Pancreas (tissue), 10 donors: ENCODE results near the gene TRIM9. TPM values are rescaled to one million over a fixed set of nuclear protein-coding genes. Genes with fewer than 3 reads are reported as not detected.
A peak's percentile ranks its signal among the peaks of the same experiment; 100 is the strongest.

Source experiments
- ATAC-seq, 4 donors: fragments of 200-7000 bp; cut with Tn5 transposase; one replicate each; pipeline versions ENCODE4 v1.8.0 to v1.9.1; 2020; ENCODE audit warnings: mild to moderate bottlenecking in 4 of 4, moderate library complexity in 4 of 4
- DNase-seq, 6 donors: peaks; one replicate each; pipeline ENCODE4 v3.0.0-alpha.2; 2020
- FAIRE-seq: peaks from 2 replicates; lab custom pipeline; 2012; peaks lifted over from hg19 to GRCh38; lab: Jason Lieb, UNC
- H3K27ac ChIP-seq, 4 donors: fragments of 200-600 bp; sonication (generic); 1 replicate in 3 of 4; 2 replicates in 1 of 4; pipeline versions ENCODE4 v1.5.0 to v1.8.0; 2020
- H3K27me3 ChIP-seq, 4 donors: fragments of 200-600 bp; one replicate each; pipeline ENCODE4 v1.8.0; 2021
- H3K36me3 ChIP-seq, 3 donors: fragments of 200-600 bp; sonication (generic) in 1 of 3; one replicate each; pipeline versions ENCODE4 v1.5.0 to v1.8.0; 2020 to 2021
- H3K4me1 ChIP-seq, 3 donors: fragments of 200-600 bp; one replicate each; pipeline ENCODE4 v1.8.0; 2021
- H3K4me3 ChIP-seq, 4 donors: fragments of 200-600 bp; sonication (generic) in 2 of 4; one replicate each; pipeline versions ENCODE4 v1.5.0 to v1.8.0; 2020 to 2021
- H3K9me3 ChIP-seq, 4 donors: fragments of 200-600 bp; one replicate each; pipeline ENCODE4 v1.8.0; 2021
- CTCF ChIP-seq, 4 donors: fragments of 200-600 bp; sonication (generic) in 3 of 4; IDR thresholded peaks; one replicate each; pipeline versions ENCODE4 v1.5.0 to v1.8.0; 2021; ENCODE audit warnings: antibody characterized with exemption in 4 of 4
- WGBS, 2 donors: extraction: QIAGEN DNeasy Blood & Tissue Kit; methylation state at CpG; one replicate each; pipeline ENCODE4 v1.1.7; 2013; 5-methylcytosine and 5-hydroxymethylcytosine counted together
- intact Hi-C, 3 donors: fragments of 100-400 bp; cut with DNase I; formaldehyde crosslinking; loops; one replicate each; pipeline versions ENCODE4 v1.11.1 to v1.14.2; 2022
- polyA plus RNA-seq, 2 donors: library from polyadenylated mRNA; stranded (reverse); fragments of 200-250 nt; gene quantifications; one replicate each; pipeline ENCODE4 v1.2.3, GENCODE V29; 2013
- total RNA-seq, 6 donors: library from RNA; stranded (reverse); fragmentation: NEBNext Ultra II Directional in 4 of 6; extraction: Animal tissue kit (Norgen Biotek cat#: 25700) in 4 of 6; gene quantifications; one replicate each; pipeline versions ENCODE4 v1.2.1 to v1.2.4, GENCODE V29; 2021 to 2023
- donor health status: healthy with polysubstance abuse.
- donor health status: DM: no; HTN: no; CAD: no; lungs with moderate emphysema.
- donor health status: DM: no; HTN: no; CAD: no.
- donor health status: control.
- donor health status: control.
- donor health status: Bipolar disorder and iron deficiency.
- donor health status: DM: yes; HTN: yes; CAD: no.
- donor health status: DM: no; HTN: no; CAD: no.
- donor health status: DM: no; HTN: no; CAD: no.
- donor health status: DM: yes; HTN: yes; CAD: no.

TRIM9 gene
- total and polyA plus RNA-seq, 8 donors: 0.25 to 3.4 (median 0.79) TPM

- no peak overlapping the region for H3K4me3 ChIP-seq
- WGBS, 2 donors: 76 to 83% methylated on average over 1 of the region's 1 CpG
- no peaks in the 10 kb centered on the region for H3K9me3 ChIP-seq
- no peaks in the 10 kb centered on the region for H3K27me3 ChIP-seq
- no peaks in the 10 kb centered on the region for H3K4me1 ChIP-seq
- ATAC-seq: no peak
- FAIRE-seq: no peak
- no peak overlapping the region for H3K27ac ChIP-seq
- TF ChIP-seq CTCF (IDR thresholded peaks at IDR 0.05): no peak
- DNase-seq: no peak
- intact Hi-C loops: no loop called here
- H3K36me3 ChIP-seq: no peaks in the 10 kb centered on the region
Measured at GRCh38 chr14:50953502-50953901, 141.4 kb downstream of the TRIM9 start.

GRCh38 chr14:50951032-50951431 is 143.9 kb downstream of the TRIM9 start:
- no peaks in the 10 kb centered on the region for H3K27me3 ChIP-seq
- intact Hi-C loops: no loop called here
- no peak for DNase-seq
- 89 to 95% methylated on average over 6 of the region's 6 CpGs for WGBS, 2 donors
- no peak for FAIRE-seq
- H3K4me3 ChIP-seq: no peak overlapping the region
- H3K9me3 ChIP-seq: no peaks in the 10 kb centered on the region
- peak in 1 of 4 donors; percentile 32 for ATAC-seq
- H3K27ac ChIP-seq: no peak overlapping the region
- no peaks in the 10 kb centered on the region for H3K36me3 ChIP-seq
- no peak for TF ChIP-seq CTCF (IDR thresholded peaks at IDR 0.05)
- H3K4me1 ChIP-seq: no peaks in the 10 kb centered on the region

GRCh38 chr14:50948205-50948604 is 146.7 kb downstream of the TRIM9 start:
- H3K27ac ChIP-seq: no peak overlapping the region
- H3K9me3 ChIP-seq: no peaks in the 10 kb centered on the region
- TF ChIP-seq CTCF (IDR thresholded peaks at IDR 0.05): no peak
- H3K36me3 ChIP-seq: no peaks in the 10 kb centered on the region
- no peak overlapping the region for H3K4me3 ChIP-seq
- no peak for ATAC-seq
- no peak for FAIRE-seq
- H3K4me1 ChIP-seq: no peaks in the 10 kb centered on the region
- 40 to 78% methylated on average over 2 of the region's 2 CpGs for WGBS, 2 donors
- DNase-seq: no peak
- H3K27me3 ChIP-seq: no peaks in the 10 kb centered on the region
- intact Hi-C loops: no loop called here

GRCh38 chr14:50947446-50947845 is 147.5 kb downstream of the TRIM9 start:
- TF ChIP-seq CTCF (IDR thresholded peaks at IDR 0.05): no peak
- Histone ChIP-seq H3K36me3 (no peaks in the 10 kb centered on the region), H3K9me3 (no peaks in the 10 kb centered on the region), H3K27me3 (no peaks in the 10 kb centered on the region), H3K4me3 (no peak overlapping the region), H3K4me1 (no peaks in the 10 kb centered on the region), H3K27ac (no peak overlapping the region)
- DNase-seq (no peak), ATAC-seq (no peak), FAIRE-seq (no peak)
- WGBS, 2 donors: 72 to 77% methylated on average over 4 of the region's 4 CpGs
- intact Hi-C loops: no loop called here

GRCh38 chr14:50946234-50946935 is 148.5 kb downstream of the TRIM9 start:
- TF ChIP-seq CTCF (IDR thresholded peaks at IDR 0.05): no peak
- no peak for DNase-seq
- no peaks in the 10 kb centered on the region for H3K4me1 ChIP-seq
- 90 to 94% methylated on average over 5 of the region's 5 CpGs for WGBS, 2 donors
- FAIRE-seq: no peak
- intact Hi-C loops: no loop called here
- no peaks in the 10 kb centered on the region for H3K9me3 ChIP-seq
- no peaks in the 10 kb centered on the region for H3K27me3 ChIP-seq
- no peaks in the 10 kb centered on the region for H3K36me3 ChIP-seq
- H3K27ac ChIP-seq: no peak overlapping the region
- no peak for ATAC-seq
- no peak overlapping the region for H3K4me3 ChIP-seq
